HG03135 (cell line): ENCODE results near the gene C5AR1.
"Not testable (repeated sequence)": the region's sequence is repeated elsewhere in the genome, so short reads cannot be mapped to it uniquely, and the experiment has no call there.

ENCODE experiments used
- ATAC-seq: cut with Tn5 transposase; IDR thresholded peaks from one replicate; pipeline ENCODE4 v1.9.1; 2021; ENCODE audit warnings: mild to moderate bottlenecking, moderate library complexity; ENCODE audit not compliant: unreplicated experiment

Gene C5AR1

GRCh38 chr19:47362321-47362720 is 52.7 kb downstream of the C5AR1 start:
- no peak for ATAC-seq

- no peak for ATAC-seq
These were observed 54.3 kb downstream of the C5AR1 start for GRCh38 chr19:47363758-47364531.

- not testable (repeated sequence) for ATAC-seq
These were observed 55.8 kb downstream of the C5AR1 start for GRCh38 chr19:47365455-47365854.

GRCh38 chr19:47370045-47370611 is 60.5 kb downstream of the C5AR1 start:
- no peak for ATAC-seq

GRCh38 chr19:47371261-47371660 is 61.6 kb downstream of the C5AR1 start:
- ATAC-seq: no peak
